HG03460 (cell line): Measurements from ENCODE around the gene MAL.
"Not testable (repeated sequence)": the region's sequence is repeated elsewhere in the genome, so short reads cannot be mapped to it uniquely, and the experiment has no call there.

Source experiments
- ATAC-seq: cut with Tn5 transposase; IDR thresholded peaks from one replicate; pipeline ENCODE4 v1.9.1; 2021; ENCODE audit not compliant: unreplicated experiment

The MAL gene

GRCh38 chr2:95086017-95086416 is 60.5 kb downstream of the MAL start:
- no peak for ATAC-seq

GRCh38 chr2:95087379-95087778 is 61.9 kb downstream of the MAL start:
- no peak for ATAC-seq

GRCh38 chr2:95091885-95092555 is 66.5 kb downstream of the MAL start:
- no peak for ATAC-seq

- ATAC-seq, result not testable (repeated sequence)
These were observed 72.8 kb downstream of the MAL start for GRCh38 chr2:95098273-95098672.

GRCh38 chr2:95099910-95100309 is 74.4 kb downstream of the MAL start:
- no peak for ATAC-seq
